ENCODE data around the gene ZNF462.

ZNF462 gene

GRCh38 chr9:107059220-107059619 lies 196.3 kb downstream of the ZNF462 start:
- no peak for DNase-seq (ENCODE audit: low read depth in 2 of 2)

- no peak for DNase-seq (ENCODE audit: low read depth in 2 of 2)
These were observed 197.1 kb downstream of the ZNF462 start for GRCh38 chr9:107060062-107060461.
